Thyroid gland (tissue), 4 donors: ENCODE measurements around the gene TTC34. TPM values are rescaled to one million over a fixed set of nuclear protein-coding genes. Genes with fewer than 3 reads are reported as not detected.

ENCODE experiments used
- DNase-seq, 2 donors: peaks; one replicate each; pipeline ENCODE4 v3.0.0-alpha.2; 2019
- H3K27ac ChIP-seq, 3 donors: fragments of 200-600 bp; sonication (generic); 1 replicate in 2 of 3; 2 replicates in 1 of 3; pipeline ENCODE4 v1.5.1; 2016 to 2019; ENCODE audit warnings: mild to moderate bottlenecking in 1 of 3, moderate library complexity in 1 of 3
- H3K27me3 ChIP-seq: fragments of 200-600 bp; sonication (generic); one replicate; pipeline ENCODE4 v1.5.1; 2019
- H3K36me3 ChIP-seq, 2 donors: fragments of 200-600 bp; sonication (generic); one replicate each; pipeline ENCODE4 v1.5.1; 2016 to 2019
- H3K4me1 ChIP-seq, 2 donors: fragments of 200-600 bp; sonication (generic); one replicate each; pipeline ENCODE4 v1.5.1; 2017 to 2019
- H3K4me3 ChIP-seq, 3 donors: fragments of 200-600 bp; sonication (generic); replicated peaks in 1 of 3; 1 replicate in 2 of 3; 2 replicates in 1 of 3; pipeline ENCODE4 v1.5.1; 2016; ENCODE audit warnings: mild to moderate bottlenecking in 1 of 3
- H3K9me3 ChIP-seq: fragments of 200-600 bp; sonication (generic); one replicate; pipeline ENCODE4 v1.5.1; 2017
- CTCF ChIP-seq, 6 experiments: fragments of 200-600 bp in 3 of 6; fragments of 450-650 bp in 3 of 6; sonication (generic) in 3 of 6; IDR thresholded peaks; one replicate each; pipeline ENCODE4 v1.5.1; 2016 to 2019; ENCODE audit warnings: antibody characterized with exemption in 6 of 6, mild to moderate bottlenecking in 2 of 6, inconsistent platforms in 1 of 6, moderate library complexity in 1 of 6
- POLR2A ChIP-seq, 2 donors: fragments of 450-650 bp; IDR thresholded peaks; one replicate each; pipeline ENCODE4 v1.6.1; 2017; ENCODE audit warnings: antibody characterized with exemption in 2 of 2, mild to moderate bottlenecking in 2 of 2, moderate library complexity in 1 of 2
- WGBS, 2 donors: methylation state at CpG; one replicate each; pipeline ENCODE4 v1.1.5; 2017; 5-methylcytosine and 5-hydroxymethylcytosine counted together
- intact Hi-C: fragments of 100-400 bp; cut with DNase I; formaldehyde crosslinking; loops from one replicate; pipeline ENCODE4 v1.15.1; 2023
- total RNA-seq, 4 donors: library from RNA; depleted of rRNA; stranded (reverse); fragments of >200 nt; gene quantifications; one replicate each; pipeline ENCODE4 v1.2.3, GENCODE V29; 2016

The TTC34 gene
- total RNA-seq, 4 donors from 2014 or later = 0.81 to 2.2 (median 1.9) TPM

- Histone ChIP-seq H3K4me3 (no peak overlapping the region), H3K9me3 (no peaks in the 10 kb centered on the region), H3K27ac (no peak overlapping the region), H3K36me3 (no peaks in the 10 kb centered on the region), H3K4me1 (peaks cover 9 to 14% of the 10 kb centered on the region in 2 donors), H3K27me3 (no peaks in the 10 kb centered on the region)
- DNase-seq = no peak
- TF ChIP-seq POLR2A (IDR thresholded peaks at IDR 0.05) (no peak), CTCF (IDR thresholded peaks at IDR 0.05) (no peak)
- 88 to 97% methylated on average over 18 of the region's 18 CpGs for WGBS, 2 donors
- intact Hi-C loops = no loop called here
Observed at GRCh38 chr1:2601721-2602303, 199.7 kb downstream of the TTC34 start.

GRCh38 chr1:2598329-2598931 is 203.1 kb downstream of the TTC34 start:
- TF ChIP-seq CTCF (IDR thresholded peaks at IDR 0.05) = no peak
- TF ChIP-seq POLR2A (IDR thresholded peaks at IDR 0.05) = no peak
- Histone ChIP-seq H3K9me3 (no peaks in the 10 kb centered on the region), H3K4me3 (no peak overlapping the region), H3K27ac (no peak overlapping the region), H3K27me3 (no peaks in the 10 kb centered on the region), H3K4me1 (peaks cover 0 to 11% of the 10 kb centered on the region in 2 donors), H3K36me3 (no peaks in the 10 kb centered on the region)
- DNase-seq = no peak
- 85 to 87% methylated on average over 3 of the region's 3 CpGs for WGBS, 2 donors
- intact Hi-C loops = no loop called here

GRCh38 chr1:2597441-2598328 is 203.8 kb downstream of the TTC34 start:
- WGBS, 2 donors = 73 to 79% methylated on average over 34 of the region's 34 CpGs
- DNase-seq = no peak
- no peak for TF ChIP-seq CTCF (IDR thresholded peaks at IDR 0.05)
- TF ChIP-seq POLR2A (IDR thresholded peaks at IDR 0.05) = no peak
- Histone ChIP-seq H3K9me3 (no peaks in the 10 kb centered on the region), H3K36me3 (no peaks in the 10 kb centered on the region), H3K4me3 (no peak overlapping the region), H3K4me1 (peaks cover 0 to 14% of the 10 kb centered on the region in 2 donors), H3K27me3 (no peaks in the 10 kb centered on the region), H3K27ac (no peak overlapping the region)
- intact Hi-C loops = no loop called here

- Histone ChIP-seq H3K36me3 (no peaks in the 10 kb centered on the region), H3K27ac (no peak overlapping the region), H3K9me3 (no peaks in the 10 kb centered on the region), H3K4me1 (peaks cover 0 to 14% of the 10 kb centered on the region in 2 donors), H3K4me3 (no peak overlapping the region), H3K27me3 (no peaks in the 10 kb centered on the region)
- intact Hi-C loops = no loop called here
- DNase-seq = no peak
- 87 to 94% methylated on average over 18 to 25 of the region's 28 CpGs for WGBS, 2 donors
- TF ChIP-seq POLR2A (IDR thresholded peaks at IDR 0.05) (no peak), CTCF (IDR thresholded peaks at IDR 0.05) (no peak)
Observed at GRCh38 chr1:2596530-2597333, 204.8 kb downstream of the TTC34 start.
